Parietal lobe (tissue), 1 donor: ENCODE measurements around the gene KCNC1. TPM values are rescaled to one million over a fixed set of nuclear protein-coding genes. Genes with fewer than 3 reads are reported as not detected.

ENCODE experiments used
- total RNA-seq: library from RNA; depleted of rRNA; stranded (reverse); fragments of >200 nt; gene quantifications from one replicate; pipeline ENCODE4 v1.2.3, GENCODE V29; 2014

The KCNC1 gene
- total RNA-seq = 15.7 TPM

DNA sequence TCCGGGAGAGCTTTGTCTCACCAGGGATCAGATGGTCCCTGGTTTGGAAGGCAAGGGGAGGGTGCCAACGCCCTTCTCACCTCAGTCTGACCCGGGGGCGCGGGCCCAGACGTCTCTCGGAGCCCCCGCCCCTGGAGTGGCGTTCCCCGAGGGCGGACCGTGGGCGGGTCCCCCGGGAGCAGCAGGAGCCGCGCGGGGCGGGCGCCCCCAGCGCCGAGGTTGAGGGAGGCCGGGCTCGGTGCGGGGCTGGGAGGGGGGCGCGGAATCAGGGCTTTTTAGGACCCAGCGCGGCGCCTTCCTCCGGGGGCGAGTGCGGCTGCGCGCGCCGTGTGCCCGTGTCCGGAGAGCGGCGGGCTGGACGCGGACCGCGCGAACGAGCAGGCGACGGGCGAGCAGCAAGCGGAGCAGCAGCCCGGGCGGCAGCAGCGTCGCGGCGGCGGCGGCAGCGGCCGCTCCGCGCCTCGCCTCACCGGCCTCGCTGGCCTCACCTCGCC lies at the start of gene KCNC1:
Gene KCNC1 (plus strand): TSS at position 364 of the 494 bp plus-strand sequence. CDS start 1,222 bp downstream, outside the sequence.

DNA sequence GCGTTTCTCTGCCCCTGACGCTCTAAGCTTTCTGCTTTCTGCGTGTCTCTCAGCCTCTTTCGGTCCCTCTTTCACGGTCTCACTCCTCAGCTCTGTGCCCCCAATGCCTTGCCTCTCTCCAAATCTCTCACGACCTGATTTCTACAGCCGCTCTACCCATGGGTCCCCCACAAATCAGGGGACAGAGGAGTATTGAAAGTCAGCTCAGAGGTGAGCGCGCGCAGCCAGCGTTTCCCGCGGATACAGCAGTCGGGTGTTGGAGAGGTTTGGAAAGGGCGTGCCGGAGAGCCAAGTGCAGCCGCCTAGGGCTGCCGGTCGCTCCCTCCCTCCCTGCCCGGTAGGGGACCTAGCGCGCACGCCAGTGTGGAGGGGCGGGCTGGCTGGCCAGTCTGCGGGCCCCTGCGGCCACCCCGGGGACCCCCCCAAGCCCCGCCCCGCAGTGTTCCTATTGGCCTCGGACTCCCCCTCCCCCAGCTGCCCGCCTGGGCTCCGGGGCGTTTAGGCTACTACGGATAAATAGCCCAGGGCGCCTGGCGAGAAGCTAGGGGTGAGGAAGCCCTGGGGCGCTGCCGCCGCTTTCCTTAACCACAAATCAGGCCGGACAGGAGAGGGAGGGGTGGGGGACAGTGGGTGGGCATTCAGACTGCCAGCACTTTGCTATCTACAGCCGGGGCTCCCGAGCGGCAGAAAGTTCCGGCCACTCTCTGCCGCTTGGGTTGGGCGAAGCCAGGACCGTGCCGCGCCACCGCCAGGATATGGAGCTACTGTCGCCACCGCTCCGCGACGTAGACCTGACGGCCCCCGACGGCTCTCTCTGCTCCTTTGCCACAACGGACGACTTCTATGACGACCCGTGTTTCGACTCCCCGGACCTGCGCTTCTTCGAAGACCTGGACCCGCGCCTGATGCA lies 15.3 kb upstream of the KCNC1 start, which contains the start of gene MYOD1:
Gene MYOD1 (plus strand): TSS at position 544 of the 910 bp plus-strand sequence. CDS start 212 bp downstream, at position 756.

Other genes with a start within 250 kb of the KCNC1 start
- gene USH1C, start 190.4 kb upstream of the KCNC1 start, total RNA-seq = 0.94 TPM
- gene OTOG, start 187.5 kb upstream of the KCNC1 start, total RNA-seq = 0.63 TPM
- not detected for gene MYOD1, start 15.2 kb upstream of the KCNC1 start, total RNA-seq